Measurements from ENCODE around the gene MTRFR.

Gene MTRFR

GRCh38 chr12:123271001-123271668, 37.9 kb downstream of the MTRFR start:
- DNase-seq: peak; percentile 47 to 66 (median 57)

DNA sequence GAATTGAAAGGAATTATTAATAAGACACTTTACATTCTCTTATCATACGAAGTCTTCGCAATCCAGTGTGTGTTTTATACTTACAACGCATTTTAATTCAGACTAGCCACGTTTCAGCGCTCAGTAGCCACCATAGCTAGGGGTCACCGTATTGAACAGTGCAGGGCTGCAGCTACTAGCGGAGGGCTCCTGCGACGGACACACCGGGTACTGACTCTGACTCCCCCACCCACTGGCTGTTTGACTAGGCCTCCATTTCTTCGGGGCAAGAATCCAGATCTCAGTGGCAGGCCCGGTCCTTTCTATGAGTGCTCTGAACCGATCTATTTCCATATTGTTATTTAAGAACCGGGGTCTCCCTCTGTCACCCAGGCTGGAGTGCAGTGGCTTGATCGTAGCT, 39.9 kb downstream of the MTRFR start:
- DNase-seq: no peak

DNA sequence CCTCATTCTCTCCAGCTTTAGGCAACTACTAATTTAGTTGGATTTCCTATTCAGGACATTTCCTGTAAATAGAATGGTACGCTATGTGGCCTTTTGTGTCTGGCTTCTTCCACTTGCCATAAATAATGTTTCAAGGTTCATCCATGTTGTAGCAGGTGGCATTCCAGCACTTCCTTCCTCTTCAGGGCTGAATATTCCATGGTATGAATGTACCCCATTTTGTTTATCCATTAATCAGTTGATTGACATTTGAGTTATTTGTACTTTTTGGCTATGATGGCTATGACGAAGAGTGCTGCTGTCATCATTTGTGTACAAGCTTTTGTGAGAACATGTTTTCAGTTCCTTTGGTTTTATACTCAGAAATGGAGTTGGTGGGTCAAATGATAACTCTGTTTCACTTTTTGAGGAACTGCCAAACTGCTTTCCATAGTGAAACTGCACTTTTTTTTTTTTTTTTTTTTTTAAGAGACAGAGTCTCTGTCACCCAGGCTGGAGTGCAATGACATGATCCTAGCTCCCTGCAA, 44.9 kb downstream of the MTRFR start:
- DNase-seq: no peak

- DNase-seq: no peak
Observed at GRCh38 chr12:123280971-123281370, 47.7 kb downstream of the MTRFR start.

GRCh38 chr12:123282111-123282510, 48.9 kb downstream of the MTRFR start:
- DNase-seq: no peak

GRCh38 chr12:123283461-123283860, 50.2 kb downstream of the MTRFR start:
- no peak for DNase-seq

- DNase-seq: no peak
Observed at GRCh38 chr12:123284669-123285068, 51.4 kb downstream of the MTRFR start.

GRCh38 chr12:123286652-123287373, 53.6 kb downstream of the MTRFR start:
- DNase-seq: no peak

- DNase-seq: no peak
Observed at GRCh38 chr12:123288751-123289346, 55.6 kb downstream of the MTRFR start.

GRCh38 chr12:123289911-123290310, 56.7 kb downstream of the MTRFR start:
- no peak for DNase-seq

DNA sequence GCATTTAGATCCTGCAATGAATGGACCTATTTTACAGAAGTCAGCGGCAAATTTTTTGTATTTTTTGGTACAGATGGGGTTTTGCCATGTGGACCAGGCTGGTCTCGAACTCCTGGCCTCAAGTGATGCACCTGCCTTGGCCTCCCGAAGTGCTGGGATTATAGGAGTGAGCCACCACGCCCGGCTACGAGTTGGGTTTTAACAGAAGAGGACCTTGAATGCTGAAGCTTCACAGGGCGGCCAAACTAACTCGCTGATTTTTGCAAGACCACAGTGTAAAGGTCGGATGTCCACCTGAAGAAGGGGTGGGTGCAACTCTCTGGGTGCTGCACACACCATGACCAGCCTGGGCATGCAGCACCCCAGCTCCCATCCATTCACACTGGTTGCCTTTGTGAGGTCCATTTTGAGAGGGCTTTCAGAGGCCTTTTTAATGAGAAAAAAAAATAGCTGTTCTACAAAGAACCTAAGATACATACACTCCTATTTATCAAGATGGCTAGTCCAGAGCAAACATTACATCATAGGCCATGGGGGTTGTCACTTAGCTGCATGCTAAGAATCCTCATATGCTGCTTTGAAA, 60.0 kb downstream of the MTRFR start:
- no peak for DNase-seq

GRCh38 chr12:123305136-123305535, 71.9 kb downstream of the MTRFR start:
- DNase-seq: no peak

DNA sequence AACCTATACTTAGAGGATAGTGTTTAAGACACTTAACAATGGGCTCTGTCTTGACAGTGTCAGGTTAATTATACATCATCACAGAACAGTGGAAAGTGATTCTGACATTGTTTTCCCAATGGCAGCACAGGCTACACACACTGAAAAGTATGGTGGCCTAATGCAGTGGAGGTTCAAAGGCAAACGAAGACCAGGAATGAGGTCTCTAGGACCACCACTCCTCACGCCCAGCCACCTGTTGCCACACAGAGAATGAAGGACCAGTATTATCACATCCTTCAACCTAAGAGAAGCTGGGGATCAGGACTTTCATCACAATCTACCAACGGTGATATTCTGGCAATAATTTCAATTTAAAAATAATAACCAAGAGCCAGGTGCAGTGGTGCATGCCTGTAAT, 73.0 kb downstream of the MTRFR start:
- no peak for DNase-seq
